ENCODE measurements around the gene CCDC136.

Gene CCDC136

DNA sequence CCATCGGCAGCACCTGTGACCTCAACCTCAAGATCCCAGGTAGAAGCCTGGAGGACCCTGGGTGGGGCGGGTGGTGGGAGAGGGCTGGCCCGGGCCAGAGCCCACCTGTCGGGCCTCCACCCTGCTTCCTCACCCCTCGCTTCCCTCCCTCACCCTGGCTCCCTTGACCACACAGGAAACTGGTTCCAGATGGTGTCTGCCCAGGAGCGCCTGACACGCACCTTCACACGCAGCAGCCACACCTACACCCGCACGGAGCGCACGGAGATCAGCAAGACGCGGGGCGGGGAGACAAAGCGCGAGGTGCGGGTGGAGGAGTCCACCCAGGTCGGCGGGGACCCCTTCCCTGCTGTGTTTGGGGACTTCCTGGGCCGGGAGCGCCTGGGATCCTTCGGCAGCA, 62.0 kb downstream of the CCDC136 start:
- TF ChIP-seq, protein P1, sequence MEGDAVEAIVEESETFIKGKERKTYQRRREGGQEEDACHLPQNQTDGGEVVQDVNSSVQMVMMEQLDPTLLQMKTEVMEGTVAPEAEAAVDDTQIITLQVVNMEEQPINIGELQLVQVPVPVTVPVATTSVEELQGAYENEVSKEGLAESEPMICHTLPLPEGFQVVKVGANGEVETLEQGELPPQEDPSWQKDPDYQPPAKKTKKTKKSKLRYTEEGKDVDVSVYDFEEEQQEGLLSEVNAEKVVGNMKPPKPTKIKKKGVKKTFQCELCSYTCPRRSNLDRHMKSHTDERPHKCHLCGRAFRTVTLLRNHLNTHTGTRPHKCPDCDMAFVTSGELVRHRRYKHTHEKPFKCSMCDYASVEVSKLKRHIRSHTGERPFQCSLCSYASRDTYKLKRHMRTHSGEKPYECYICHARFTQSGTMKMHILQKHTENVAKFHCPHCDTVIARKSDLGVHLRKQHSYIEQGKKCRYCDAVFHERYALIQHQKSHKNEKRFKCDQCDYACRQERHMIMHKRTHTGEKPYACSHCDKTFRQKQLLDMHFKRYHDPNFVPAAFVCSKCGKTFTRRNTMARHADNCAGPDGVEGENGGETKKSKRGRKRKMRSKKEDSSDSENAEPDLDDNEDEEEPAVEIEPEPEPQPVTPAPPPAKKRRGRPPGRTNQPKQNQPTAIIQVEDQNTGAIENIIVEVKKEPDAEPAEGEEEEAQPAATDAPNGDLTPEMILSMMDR (IDR thresholded peaks at IDR 0.05): no peak

DNA sequence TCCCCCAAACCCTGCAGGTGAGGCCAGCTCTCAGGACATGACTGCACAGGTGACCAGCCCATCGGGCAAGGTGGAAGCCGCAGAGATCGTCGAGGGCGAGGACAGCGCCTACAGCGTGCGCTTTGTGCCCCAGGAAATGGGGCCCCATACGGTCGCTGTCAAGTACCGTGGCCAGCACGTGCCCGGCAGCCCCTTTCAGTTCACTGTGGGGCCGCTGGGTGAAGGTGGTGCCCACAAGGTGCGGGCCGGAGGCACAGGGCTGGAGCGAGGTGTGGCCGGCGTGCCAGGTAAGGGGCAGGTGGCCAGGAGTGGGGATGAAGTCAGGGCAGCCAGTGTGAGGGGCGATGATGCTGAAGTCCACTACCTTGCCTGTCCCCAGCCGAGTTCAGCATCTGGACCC, 62.6 kb downstream of the CCDC136 start:
- H3K36me3 Mint-ChIP-seq (ENCODE audit: low read depth): no peaks in the 10 kb centered on the region
- TF ChIP-seq, protein P1 (IDR thresholded peaks at IDR 0.05): no peak
- peaks cover 4% of the 10 kb centered on the region for H3K4me1 Mint-ChIP-seq
- H3K9me3 Mint-ChIP-seq: no peaks in the 10 kb centered on the region
- DNase-seq: no peak
- H3K27me3 Mint-ChIP-seq (ENCODE audit: low read depth, poor library complexity): peaks cover 3% of the 10 kb centered on the region
- no peak overlapping the region for H3K4me3 Mint-ChIP-seq
- no peak overlapping the region for H3K27ac Mint-ChIP-seq

More for the DNA sequence above, 62.0 kb downstream of the CCDC136 start:
- Mint-ChIP-seq H3K4me1 (no peaks in the 10 kb centered on the region), H3K27ac (no peak overlapping the region), H3K36me3 (ENCODE audit: low read depth) (no peaks in the 10 kb centered on the region), H3K4me3 (no peak overlapping the region), H3K27me3 (ENCODE audit: low read depth, poor library complexity) (peaks cover 3% of the 10 kb centered on the region), H3K9me3 (no peaks in the 10 kb centered on the region)
- no peak for DNase-seq

DNA sequence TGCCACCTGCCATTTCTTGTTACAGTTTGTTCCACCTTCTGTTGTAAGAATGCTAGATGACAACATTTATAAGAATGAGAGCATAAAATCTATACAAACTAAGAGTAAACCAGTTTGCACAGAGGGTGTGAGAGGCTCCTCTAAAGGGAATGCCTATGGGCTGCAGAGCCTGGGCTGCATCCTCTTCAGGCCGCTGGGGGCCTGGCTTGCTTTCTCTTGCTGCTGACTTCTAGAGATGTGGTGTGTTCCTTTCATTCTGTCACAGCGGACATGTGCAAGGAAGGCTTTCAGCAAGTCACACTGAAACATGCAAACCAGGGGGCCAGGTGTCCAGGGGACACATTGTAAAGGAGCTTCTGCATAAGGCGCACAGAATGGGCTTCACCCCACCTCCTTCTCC, 63.8 kb downstream of the CCDC136 start:
- no peak overlapping the region for H3K4me3 Mint-ChIP-seq
- TF ChIP-seq, protein P1 (IDR thresholded peaks at IDR 0.05): no peak
- H3K4me1 Mint-ChIP-seq: peaks cover 15% of the 10 kb centered on the region
- peaks cover 6% of the 10 kb centered on the region for H3K27me3 Mint-ChIP-seq (ENCODE audit: low read depth, poor library complexity)
- no peaks in the 10 kb centered on the region for H3K9me3 Mint-ChIP-seq
- no peak overlapping the region for H3K27ac Mint-ChIP-seq
- no peaks in the 10 kb centered on the region for H3K36me3 Mint-ChIP-seq (ENCODE audit: low read depth)
- no peak for DNase-seq

DNA sequence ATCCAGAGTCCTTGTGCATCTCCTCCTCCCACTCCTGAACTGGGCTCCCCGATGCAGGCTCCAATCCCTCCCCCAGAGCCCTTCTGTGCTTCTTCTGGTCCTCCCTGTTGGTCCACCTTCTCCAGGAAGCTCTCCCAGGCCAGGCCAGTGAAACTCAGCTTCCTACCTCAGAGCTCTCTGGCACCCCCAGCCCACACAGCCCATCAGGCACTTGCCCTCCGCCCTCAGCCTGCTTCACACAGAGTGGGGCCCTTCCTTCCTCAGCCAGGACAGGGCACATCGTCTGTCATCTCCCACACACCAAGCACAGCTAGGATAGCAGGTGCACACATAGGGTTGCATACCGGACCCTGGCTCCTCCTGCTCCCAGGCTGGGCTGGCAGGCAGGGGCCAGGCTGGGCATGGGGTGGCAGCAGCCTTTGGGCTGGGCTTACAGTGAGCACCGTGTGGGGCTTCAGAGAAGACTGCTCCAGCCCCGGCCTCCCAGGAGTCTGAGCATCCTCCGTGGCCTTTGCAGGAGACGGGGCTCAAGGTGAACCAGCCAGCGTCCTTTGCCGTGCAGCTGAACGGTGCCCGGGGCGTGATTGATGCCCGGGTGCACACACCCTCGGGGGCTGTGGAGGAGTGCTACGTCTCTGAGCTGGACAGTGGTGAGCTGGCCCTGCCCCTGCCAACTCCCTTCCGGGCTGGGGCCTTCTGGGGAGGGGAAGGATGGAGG, 64.4 kb downstream of the CCDC136 start:
- H3K4me1 Mint-ChIP-seq: peaks cover 21% of the 10 kb centered on the region
- no peak overlapping the region for H3K27ac Mint-ChIP-seq
- no peak for DNase-seq
- H3K9me3 Mint-ChIP-seq: no peaks in the 10 kb centered on the region
- H3K4me3 Mint-ChIP-seq: no peak overlapping the region
- peaks cover 6% of the 10 kb centered on the region for H3K27me3 Mint-ChIP-seq (ENCODE audit: low read depth, poor library complexity)
- TF ChIP-seq, protein P1 (IDR thresholded peaks at IDR 0.05): no peak
- H3K36me3 Mint-ChIP-seq (ENCODE audit: low read depth): no peaks in the 10 kb centered on the region

DNA sequence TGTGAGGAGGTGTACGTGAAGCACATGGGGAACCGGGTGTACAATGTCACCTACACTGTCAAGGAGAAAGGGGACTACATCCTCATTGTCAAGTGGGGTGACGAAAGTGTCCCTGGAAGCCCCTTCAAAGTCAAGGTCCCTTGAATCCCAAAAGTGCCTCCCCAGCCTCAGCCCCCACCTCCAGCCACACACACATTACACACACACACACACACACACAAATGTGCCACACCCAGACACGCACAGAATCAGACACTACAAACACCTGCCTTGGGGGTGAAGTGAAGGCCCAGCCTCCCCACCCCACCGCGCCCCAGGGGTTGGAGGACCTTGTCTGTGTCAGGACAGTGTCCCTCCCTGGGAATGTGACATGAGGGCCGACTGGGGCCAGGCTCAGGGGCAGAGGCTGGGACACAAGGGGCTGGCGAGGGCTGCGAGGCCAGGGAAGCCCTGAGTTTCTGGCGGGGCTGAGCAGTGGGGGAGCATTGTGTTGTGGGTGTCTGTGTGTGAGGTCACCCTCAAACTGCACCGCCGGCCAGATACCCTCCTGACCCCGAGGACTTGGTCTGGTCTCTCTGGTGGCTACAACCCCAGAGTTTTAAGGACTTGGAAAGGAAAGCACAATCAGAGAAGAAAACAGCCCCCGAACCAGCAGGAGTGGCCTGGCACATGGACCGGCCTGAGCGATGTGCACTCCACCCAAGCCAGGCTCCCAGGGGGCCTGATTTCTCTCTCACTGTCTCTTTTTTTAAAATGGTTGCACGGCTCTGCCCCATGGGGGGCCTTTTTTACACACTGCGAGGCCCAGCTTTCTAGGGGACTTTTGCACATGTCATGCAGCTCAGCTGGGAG, 66.8 kb downstream of the CCDC136 start:
- no peak for DNase-seq
- Mint-ChIP-seq H3K9me3 (no peaks in the 10 kb centered on the region), H3K36me3 (ENCODE audit: low read depth) (no peaks in the 10 kb centered on the region), H3K4me1 (peaks cover 36% of the 10 kb centered on the region), H3K27ac (peak overlapping the region; percentile 81), H3K27me3 (ENCODE audit: low read depth, poor library complexity) (peaks cover 10% of the 10 kb centered on the region), H3K4me3 (no peak overlapping the region)
- TF ChIP-seq, protein P1 (IDR thresholded peaks at IDR 0.05): no peak

Data from nephron progenitor cell (in vitro differentiated cells).